Lower leg skin (tissue), 3 donors: ENCODE measurements around the gene ZDHHC8.

Experiments used
- POLR2A ChIP-seq, 2 donors: fragments of 450-650 bp; IDR thresholded peaks; one replicate each; pipeline ENCODE4 v1.6.1; 2016 to 2017; ENCODE audit warnings: antibody characterized with exemption in 2 of 2, mild to moderate bottlenecking in 1 of 2, moderate library complexity in 1 of 2
- TF ChIP-seq, protein P1 (sequence below), 3 donors: fragments of 450-650 bp; IDR thresholded peaks; one replicate each; pipeline ENCODE4 v1.5.1; 2016; ENCODE audit warnings: antibody characterized with exemption in 3 of 3, mild to moderate bottlenecking in 3 of 3, moderate library complexity in 2 of 3

GRCh38 chr22:20169253-20169822 is 37.7 kb downstream of the ZDHHC8 start:
- TF ChIP-seq, protein P1, sequence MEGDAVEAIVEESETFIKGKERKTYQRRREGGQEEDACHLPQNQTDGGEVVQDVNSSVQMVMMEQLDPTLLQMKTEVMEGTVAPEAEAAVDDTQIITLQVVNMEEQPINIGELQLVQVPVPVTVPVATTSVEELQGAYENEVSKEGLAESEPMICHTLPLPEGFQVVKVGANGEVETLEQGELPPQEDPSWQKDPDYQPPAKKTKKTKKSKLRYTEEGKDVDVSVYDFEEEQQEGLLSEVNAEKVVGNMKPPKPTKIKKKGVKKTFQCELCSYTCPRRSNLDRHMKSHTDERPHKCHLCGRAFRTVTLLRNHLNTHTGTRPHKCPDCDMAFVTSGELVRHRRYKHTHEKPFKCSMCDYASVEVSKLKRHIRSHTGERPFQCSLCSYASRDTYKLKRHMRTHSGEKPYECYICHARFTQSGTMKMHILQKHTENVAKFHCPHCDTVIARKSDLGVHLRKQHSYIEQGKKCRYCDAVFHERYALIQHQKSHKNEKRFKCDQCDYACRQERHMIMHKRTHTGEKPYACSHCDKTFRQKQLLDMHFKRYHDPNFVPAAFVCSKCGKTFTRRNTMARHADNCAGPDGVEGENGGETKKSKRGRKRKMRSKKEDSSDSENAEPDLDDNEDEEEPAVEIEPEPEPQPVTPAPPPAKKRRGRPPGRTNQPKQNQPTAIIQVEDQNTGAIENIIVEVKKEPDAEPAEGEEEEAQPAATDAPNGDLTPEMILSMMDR (IDR thresholded peaks at IDR 0.05) = no peak
- no peak for TF ChIP-seq POLR2A (IDR thresholded peaks at IDR 0.05)
